Stimulated activated CD8-positive, alpha-beta memory T cell treated with anti-CD3 and anti-CD28 coated beads, Interleukin-12 subunit alpha, Interleukin-12 subunit beta, amount 100 ng/mL, for 24 hours (primary cell): Measurements from ENCODE around the gene BCAT1.
"Not testable (repeated sequence)": the region's sequence is repeated elsewhere in the genome, so short reads cannot be mapped to it uniquely, and the experiment has no call there.

Experiments used
- DNase-seq: peaks from one replicate; pipeline ENCODE4 v3.0.0-alpha.2; 2020; ENCODE audit errors: extremely low read depth

BCAT1 gene

GRCh38 chr12:24901576-24902461 lies 47.1 kb downstream of the BCAT1 start:
- no peak for DNase-seq

- DNase-seq: no peak
Observed at GRCh38 chr12:24900196-24900595, 48.7 kb downstream of the BCAT1 start.

GRCh38 chr12:24899503-24900075 lies 49.3 kb downstream of the BCAT1 start:
- no peak for DNase-seq

GRCh38 chr12:24898606-24899005 lies 50.3 kb downstream of the BCAT1 start:
- no peak for DNase-seq

GRCh38 chr12:24898185-24898584 lies 50.7 kb downstream of the BCAT1 start:
- no peak for DNase-seq

GRCh38 chr12:24896171-24896570 lies 52.7 kb downstream of the BCAT1 start:
- no peak for DNase-seq

- DNase-seq: no peak
Observed at GRCh38 chr12:24895612-24896011, 53.3 kb downstream of the BCAT1 start.

- no peak for DNase-seq
Observed at GRCh38 chr12:24894879-24895278, 54.0 kb downstream of the BCAT1 start.

- DNase-seq: no peak
Observed at GRCh38 chr12:24890048-24890803, 58.7 kb downstream of the BCAT1 start.

- DNase-seq: no peak
Observed at GRCh38 chr12:24889411-24889810, 59.5 kb downstream of the BCAT1 start.

GRCh38 chr12:24888813-24889212 lies 60.1 kb downstream of the BCAT1 start:
- no peak for DNase-seq

- DNase-seq: no peak
Observed at GRCh38 chr12:24884911-24885310, 64.0 kb downstream of the BCAT1 start.

GRCh38 chr12:24881724-24882371 lies 67.1 kb downstream of the BCAT1 start:
- no peak for DNase-seq

- no peak for DNase-seq
Observed at GRCh38 chr12:24881227-24881626, 67.7 kb downstream of the BCAT1 start.

- DNase-seq: no peak
Observed at GRCh38 chr12:24880732-24881131, 68.2 kb downstream of the BCAT1 start.

GRCh38 chr12:24879644-24880043 lies 69.3 kb downstream of the BCAT1 start:
- no peak for DNase-seq

GRCh38 chr12:24875014-24875413 lies 73.9 kb downstream of the BCAT1 start:
- no peak for DNase-seq

GRCh38 chr12:24872211-24872610 lies 76.7 kb downstream of the BCAT1 start:
- no peak for DNase-seq

- DNase-seq: not testable (repeated sequence)
Observed at GRCh38 chr12:24866139-24866538, 82.8 kb downstream of the BCAT1 start.

- DNase-seq: no peak
Observed at GRCh38 chr12:24864796-24865125, 84.1 kb downstream of the BCAT1 start.

GRCh38 chr12:24861766-24862540 lies 86.9 kb downstream of the BCAT1 start:
- DNase-seq: no peak
